Measurements from ENCODE around the gene KIF1B.
"Not testable (repeated sequence)": the region's sequence is repeated elsewhere in the genome, so short reads cannot be mapped to it uniquely, and the experiment has no call there.

DNA sequence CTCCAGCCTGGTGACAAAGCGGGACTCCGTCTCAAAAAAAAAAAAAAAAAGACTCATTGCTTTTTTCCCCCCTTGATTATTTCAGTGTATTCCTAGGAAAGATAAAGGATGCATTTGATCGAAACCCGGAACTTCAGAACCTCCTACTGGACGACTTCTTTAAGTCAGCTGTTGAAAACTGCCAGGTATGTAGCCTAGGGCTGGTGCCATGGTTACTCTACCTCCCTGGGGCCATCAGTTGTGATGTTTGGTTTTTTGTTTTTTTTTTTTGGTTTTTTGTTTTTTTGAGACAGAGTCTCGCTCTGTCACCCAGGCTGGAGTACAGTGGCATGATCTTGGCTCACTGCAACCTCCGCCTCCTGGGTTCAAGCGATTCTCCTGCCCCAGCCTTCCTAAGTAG is 208.4 kb downstream of the KIF1B start:
- TF ChIP-seq, protein P1, sequence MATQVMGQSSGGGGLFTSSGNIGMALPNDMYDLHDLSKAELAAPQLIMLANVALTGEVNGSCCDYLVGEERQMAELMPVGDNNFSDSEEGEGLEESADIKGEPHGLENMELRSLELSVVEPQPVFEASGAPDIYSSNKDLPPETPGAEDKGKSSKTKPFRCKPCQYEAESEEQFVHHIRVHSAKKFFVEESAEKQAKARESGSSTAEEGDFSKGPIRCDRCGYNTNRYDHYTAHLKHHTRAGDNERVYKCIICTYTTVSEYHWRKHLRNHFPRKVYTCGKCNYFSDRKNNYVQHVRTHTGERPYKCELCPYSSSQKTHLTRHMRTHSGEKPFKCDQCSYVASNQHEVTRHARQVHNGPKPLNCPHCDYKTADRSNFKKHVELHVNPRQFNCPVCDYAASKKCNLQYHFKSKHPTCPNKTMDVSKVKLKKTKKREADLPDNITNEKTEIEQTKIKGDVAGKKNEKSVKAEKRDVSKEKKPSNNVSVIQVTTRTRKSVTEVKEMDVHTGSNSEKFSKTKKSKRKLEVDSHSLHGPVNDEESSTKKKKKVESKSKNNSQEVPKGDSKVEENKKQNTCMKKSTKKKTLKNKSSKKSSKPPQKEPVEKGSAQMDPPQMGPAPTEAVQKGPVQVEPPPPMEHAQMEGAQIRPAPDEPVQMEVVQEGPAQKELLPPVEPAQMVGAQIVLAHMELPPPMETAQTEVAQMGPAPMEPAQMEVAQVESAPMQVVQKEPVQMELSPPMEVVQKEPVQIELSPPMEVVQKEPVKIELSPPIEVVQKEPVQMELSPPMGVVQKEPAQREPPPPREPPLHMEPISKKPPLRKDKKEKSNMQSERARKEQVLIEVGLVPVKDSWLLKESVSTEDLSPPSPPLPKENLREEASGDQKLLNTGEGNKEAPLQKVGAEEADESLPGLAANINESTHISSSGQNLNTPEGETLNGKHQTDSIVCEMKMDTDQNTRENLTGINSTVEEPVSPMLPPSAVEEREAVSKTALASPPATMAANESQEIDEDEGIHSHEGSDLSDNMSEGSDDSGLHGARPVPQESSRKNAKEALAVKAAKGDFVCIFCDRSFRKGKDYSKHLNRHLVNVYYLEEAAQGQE (IDR thresholded peaks at IDR 0.05; ENCODE audit: borderline replicate concordance), result not testable (repeated sequence)
- TF ChIP-seq, protein P1 (CRISPR knock-in tag; IDR thresholded peaks at IDR 0.05; ENCODE audit: low read depth), result not testable (repeated sequence)
- not testable (repeated sequence) for TF ChIP-seq BHLHE40 (IDR thresholded peaks at IDR 0.05; ENCODE audit: low read length); FIP1L1 (IDR thresholded peaks at IDR 0.05; ENCODE audit: low read depth, low read length, poor library complexity, severe bottlenecking); EP300 (IDR thresholded peaks at IDR 0.05; ENCODE audit: low read length); HNRNPL (IDR thresholded peaks at IDR 0.05; ENCODE audit: low read depth, low read length); GATAD2A (IDR thresholded peaks at IDR 0.05)
